DND-41 (cell line): ENCODE results near the gene ZCCHC2.

ENCODE experiments used
- EZH2 ChIP-seq: IDR thresholded peaks from 3 replicates; pipeline ENCODE4 v1.6.1; 2012; ENCODE audit warnings: borderline replicate concordance, low read depth, mild to moderate bottlenecking, moderate library complexity, low read length, inconsistent platforms; ENCODE audit not compliant: severe bottlenecking
- TF ChIP-seq, protein P1 (sequence below): IDR thresholded peaks from 2 replicates; pipeline ENCODE4 v1.5.1; 2012; ENCODE audit warnings: borderline replicate concordance, low read length, moderate library complexity, mild to moderate bottlenecking; ENCODE audit not compliant: poor library complexity, severe bottlenecking; ENCODE audit errors: extremely low read depth

DNA sequence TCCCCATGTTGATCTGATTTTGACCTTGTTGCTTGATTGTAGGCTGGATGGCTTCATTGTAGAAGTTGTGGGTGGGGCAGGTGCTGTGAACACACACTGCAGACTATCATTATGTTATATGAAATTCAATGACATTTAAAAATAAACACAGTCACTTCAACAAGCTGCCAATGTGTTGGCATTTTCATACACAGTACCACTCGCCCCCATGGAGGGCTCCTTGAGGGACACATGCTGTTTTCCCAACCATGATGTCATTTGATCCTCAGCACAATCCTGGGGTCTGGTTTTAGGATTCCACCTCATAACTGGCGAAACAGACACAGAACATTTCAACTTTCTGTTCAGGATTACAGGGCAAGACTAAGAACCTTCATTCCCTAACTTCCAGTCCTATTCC, 86.9 kb downstream of the ZCCHC2 start:
- TF ChIP-seq EZH2, result no peak
- TF ChIP-seq, protein P1, sequence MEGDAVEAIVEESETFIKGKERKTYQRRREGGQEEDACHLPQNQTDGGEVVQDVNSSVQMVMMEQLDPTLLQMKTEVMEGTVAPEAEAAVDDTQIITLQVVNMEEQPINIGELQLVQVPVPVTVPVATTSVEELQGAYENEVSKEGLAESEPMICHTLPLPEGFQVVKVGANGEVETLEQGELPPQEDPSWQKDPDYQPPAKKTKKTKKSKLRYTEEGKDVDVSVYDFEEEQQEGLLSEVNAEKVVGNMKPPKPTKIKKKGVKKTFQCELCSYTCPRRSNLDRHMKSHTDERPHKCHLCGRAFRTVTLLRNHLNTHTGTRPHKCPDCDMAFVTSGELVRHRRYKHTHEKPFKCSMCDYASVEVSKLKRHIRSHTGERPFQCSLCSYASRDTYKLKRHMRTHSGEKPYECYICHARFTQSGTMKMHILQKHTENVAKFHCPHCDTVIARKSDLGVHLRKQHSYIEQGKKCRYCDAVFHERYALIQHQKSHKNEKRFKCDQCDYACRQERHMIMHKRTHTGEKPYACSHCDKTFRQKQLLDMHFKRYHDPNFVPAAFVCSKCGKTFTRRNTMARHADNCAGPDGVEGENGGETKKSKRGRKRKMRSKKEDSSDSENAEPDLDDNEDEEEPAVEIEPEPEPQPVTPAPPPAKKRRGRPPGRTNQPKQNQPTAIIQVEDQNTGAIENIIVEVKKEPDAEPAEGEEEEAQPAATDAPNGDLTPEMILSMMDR, result no peak
